HepG2 (cell line): ENCODE data around the gene TBR1.

ENCODE experiments used
- BHLHE40 ChIP-seq: IDR thresholded peaks from 2 replicates; pipeline ENCODE4 v1.6.1; 2011; ENCODE audit warnings: low read length, improper control_type of control experiment
- BRCA1 ChIP-seq: sonication (generic); formaldehyde crosslinking; IDR thresholded peaks from 2 replicates; pipeline ENCODE4 v1.4.0; 2020; ENCODE audit warnings: missing genetic modification reagents
- CHCHD3 ChIP-seq: sonication (generic); formaldehyde crosslinking; IDR thresholded peaks from 2 replicates; pipeline ENCODE4 v1.8.0; 2022; ENCODE audit warnings: mild to moderate bottlenecking, missing genetic modification reagents, moderate library complexity
- EP300 ChIP-seq, 3 experiments: sonication (generic) in 1 of 3; formaldehyde crosslinking in 1 of 3; IDR thresholded peaks; 2 replicates each; pipeline versions ENCODE4 v1.5.1 to v1.6.1; 2011 to 2020; ENCODE audit warnings: low read depth in 2 of 3, low read length in 2 of 3, borderline replicate concordance in 1 of 3, improper control_type of control experiment in 1 of 3, mild to moderate bottlenecking in 1 of 3, missing genetic modification reagents in 1 of 3, moderate library complexity in 1 of 3
- HOXA7 ChIP-seq: sonication (generic); formaldehyde crosslinking; IDR thresholded peaks from 2 replicates; pipeline ENCODE4 v1.8.1; 2022; ENCODE audit warnings: mild to moderate bottlenecking, missing genetic modification reagents, moderate library complexity
- NFRKB ChIP-seq: fragments of 450-650 bp; IDR thresholded peaks from 2 replicates; pipeline ENCODE4 v1.6.1; 2017
- SRF ChIP-seq: IDR thresholded peaks from 2 replicates; pipeline ENCODE4 v1.6.1; 2011; ENCODE audit warnings: mild to moderate bottlenecking, low read depth, low read length, moderate library complexity
- SRSF1 ChIP-seq: fragments of 200-400 bp; formaldehyde crosslinking; optimal IDR thresholded peaks from 2 replicates; pipeline ENCODE3; 2017; ENCODE audit warnings: mild to moderate bottlenecking, low read depth, low read length, moderate library complexity
- TF ChIP-seq, protein P1 (sequence below): sonication (generic); formaldehyde crosslinking; IDR thresholded peaks from 2 replicates; pipeline ENCODE4 v1.8.1; 2022; ENCODE audit warnings: mild to moderate bottlenecking, missing genetic modification reagents
- TF ChIP-seq, protein P2 (sequence below), 2 experiments: IDR thresholded peaks; 2 replicates each; pipeline ENCODE4 v1.6.1; 2011 to 2012; ENCODE audit warnings: low read length in 2 of 2, borderline replicate concordance in 1 of 2, low read depth in 1 of 2, mild to moderate bottlenecking in 1 of 2, moderate library complexity in 1 of 2
- TF ChIP-seq, protein P3 (sequence below): sonication (generic); formaldehyde crosslinking; IDR thresholded peaks from 2 replicates; pipeline ENCODE4 v1.5.0; 2020; ENCODE audit warnings: mild to moderate bottlenecking, missing genetic modification reagents, moderate library complexity

- TF ChIP-seq HOXA7 (CRISPR knock-in tag) = no peak
- no peak for TF ChIP-seq BHLHE40
- TF ChIP-seq EP300 (IDR thresholded peaks at IDR 0.05; ENCODE audit: low read depth in 2 of 2, low read length in 2 of 2) = no peak
- TF ChIP-seq EP300 (CRISPR knock-in tag; IDR thresholded peaks at IDR 0.05; ENCODE audit: borderline replicate concordance) = no peak
- no peak for TF ChIP-seq SRF
- no peak for TF ChIP-seq SRSF1
- no peak for TF ChIP-seq CHCHD3
- TF ChIP-seq, protein P1, sequence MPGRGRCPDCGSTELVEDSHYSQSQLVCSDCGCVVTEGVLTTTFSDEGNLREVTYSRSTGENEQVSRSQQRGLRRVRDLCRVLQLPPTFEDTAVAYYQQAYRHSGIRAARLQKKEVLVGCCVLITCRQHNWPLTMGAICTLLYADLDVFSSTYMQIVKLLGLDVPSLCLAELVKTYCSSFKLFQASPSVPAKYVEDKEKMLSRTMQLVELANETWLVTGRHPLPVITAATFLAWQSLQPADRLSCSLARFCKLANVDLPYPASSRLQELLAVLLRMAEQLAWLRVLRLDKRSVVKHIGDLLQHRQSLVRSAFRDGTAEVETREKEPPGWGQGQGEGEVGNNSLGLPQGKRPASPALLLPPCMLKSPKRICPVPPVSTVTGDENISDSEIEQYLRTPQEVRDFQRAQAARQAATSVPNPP (CRISPR knock-in tag) = no peak
- TF ChIP-seq, protein P2, sequence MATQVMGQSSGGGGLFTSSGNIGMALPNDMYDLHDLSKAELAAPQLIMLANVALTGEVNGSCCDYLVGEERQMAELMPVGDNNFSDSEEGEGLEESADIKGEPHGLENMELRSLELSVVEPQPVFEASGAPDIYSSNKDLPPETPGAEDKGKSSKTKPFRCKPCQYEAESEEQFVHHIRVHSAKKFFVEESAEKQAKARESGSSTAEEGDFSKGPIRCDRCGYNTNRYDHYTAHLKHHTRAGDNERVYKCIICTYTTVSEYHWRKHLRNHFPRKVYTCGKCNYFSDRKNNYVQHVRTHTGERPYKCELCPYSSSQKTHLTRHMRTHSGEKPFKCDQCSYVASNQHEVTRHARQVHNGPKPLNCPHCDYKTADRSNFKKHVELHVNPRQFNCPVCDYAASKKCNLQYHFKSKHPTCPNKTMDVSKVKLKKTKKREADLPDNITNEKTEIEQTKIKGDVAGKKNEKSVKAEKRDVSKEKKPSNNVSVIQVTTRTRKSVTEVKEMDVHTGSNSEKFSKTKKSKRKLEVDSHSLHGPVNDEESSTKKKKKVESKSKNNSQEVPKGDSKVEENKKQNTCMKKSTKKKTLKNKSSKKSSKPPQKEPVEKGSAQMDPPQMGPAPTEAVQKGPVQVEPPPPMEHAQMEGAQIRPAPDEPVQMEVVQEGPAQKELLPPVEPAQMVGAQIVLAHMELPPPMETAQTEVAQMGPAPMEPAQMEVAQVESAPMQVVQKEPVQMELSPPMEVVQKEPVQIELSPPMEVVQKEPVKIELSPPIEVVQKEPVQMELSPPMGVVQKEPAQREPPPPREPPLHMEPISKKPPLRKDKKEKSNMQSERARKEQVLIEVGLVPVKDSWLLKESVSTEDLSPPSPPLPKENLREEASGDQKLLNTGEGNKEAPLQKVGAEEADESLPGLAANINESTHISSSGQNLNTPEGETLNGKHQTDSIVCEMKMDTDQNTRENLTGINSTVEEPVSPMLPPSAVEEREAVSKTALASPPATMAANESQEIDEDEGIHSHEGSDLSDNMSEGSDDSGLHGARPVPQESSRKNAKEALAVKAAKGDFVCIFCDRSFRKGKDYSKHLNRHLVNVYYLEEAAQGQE (IDR thresholded peaks at IDR 0.05; ENCODE audit: borderline replicate concordance in 1 of 2, low read depth in 1 of 2, low read length in 2 of 2) = no peak
- TF ChIP-seq BRCA1 (CRISPR knock-in tag) = no peak
- no peak for TF ChIP-seq NFRKB
- TF ChIP-seq, protein P3, sequence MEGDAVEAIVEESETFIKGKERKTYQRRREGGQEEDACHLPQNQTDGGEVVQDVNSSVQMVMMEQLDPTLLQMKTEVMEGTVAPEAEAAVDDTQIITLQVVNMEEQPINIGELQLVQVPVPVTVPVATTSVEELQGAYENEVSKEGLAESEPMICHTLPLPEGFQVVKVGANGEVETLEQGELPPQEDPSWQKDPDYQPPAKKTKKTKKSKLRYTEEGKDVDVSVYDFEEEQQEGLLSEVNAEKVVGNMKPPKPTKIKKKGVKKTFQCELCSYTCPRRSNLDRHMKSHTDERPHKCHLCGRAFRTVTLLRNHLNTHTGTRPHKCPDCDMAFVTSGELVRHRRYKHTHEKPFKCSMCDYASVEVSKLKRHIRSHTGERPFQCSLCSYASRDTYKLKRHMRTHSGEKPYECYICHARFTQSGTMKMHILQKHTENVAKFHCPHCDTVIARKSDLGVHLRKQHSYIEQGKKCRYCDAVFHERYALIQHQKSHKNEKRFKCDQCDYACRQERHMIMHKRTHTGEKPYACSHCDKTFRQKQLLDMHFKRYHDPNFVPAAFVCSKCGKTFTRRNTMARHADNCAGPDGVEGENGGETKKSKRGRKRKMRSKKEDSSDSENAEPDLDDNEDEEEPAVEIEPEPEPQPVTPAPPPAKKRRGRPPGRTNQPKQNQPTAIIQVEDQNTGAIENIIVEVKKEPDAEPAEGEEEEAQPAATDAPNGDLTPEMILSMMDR = no peak
These were observed 4.4 kb downstream of the TBR1 start for GRCh38 chr2:161420406-161421074.
